HG03135 (cell line): ENCODE results near the gene CCDC18.
"Not testable (repeated sequence)": the region's sequence is repeated elsewhere in the genome, so short reads cannot be mapped to it uniquely, and the experiment has no call there.

Experiments
- ATAC-seq: cut with Tn5 transposase; IDR thresholded peaks from one replicate; pipeline ENCODE4 v1.9.1; 2021; ENCODE audit warnings: mild to moderate bottlenecking, moderate library complexity; ENCODE audit not compliant: unreplicated experiment

The CCDC18 gene

GRCh38 chr1:93180723-93181613, at the start of gene CCDC18:
Gene CCDC18, plus strand, starts transcription at chr1:93180724. Its CDS starts 2,638 bp downstream, at chr1:93183362.
- ATAC-seq: peak; percentile 15

GRCh38 chr1:93132638-93133037, 47.9 kb upstream of the CCDC18 start:
- ATAC-seq: no peak

- ATAC-seq: no peak
Observed at GRCh38 chr1:93136445-93136844, 44.1 kb upstream of the CCDC18 start.

GRCh38 chr1:93137604-93138292, 42.8 kb upstream of the CCDC18 start:
- no peak for ATAC-seq

- ATAC-seq: no peak
Observed at GRCh38 chr1:93140106-93140505, 40.4 kb upstream of the CCDC18 start.

GRCh38 chr1:93142161-93142560, 38.4 kb upstream of the CCDC18 start:
- ATAC-seq: no peak

GRCh38 chr1:93143136-93143535, 37.4 kb upstream of the CCDC18 start:
- no peak for ATAC-seq

GRCh38 chr1:93143769-93144168, 36.8 kb upstream of the CCDC18 start:
- no peak for ATAC-seq

GRCh38 chr1:93148001-93148400, 32.5 kb upstream of the CCDC18 start:
- ATAC-seq: no peak

GRCh38 chr1:93150729-93151128, 29.8 kb upstream of the CCDC18 start:
- ATAC-seq: no peak

GRCh38 chr1:93151474-93151873, 29.1 kb upstream of the CCDC18 start:
- ATAC-seq: no peak

GRCh38 chr1:93152835-93153234, 27.7 kb upstream of the CCDC18 start:
- no peak for ATAC-seq

GRCh38 chr1:93154898-93155297, 25.6 kb upstream of the CCDC18 start:
- ATAC-seq: no peak

GRCh38 chr1:93155335-93155734, 25.2 kb upstream of the CCDC18 start:
- ATAC-seq: no peak

GRCh38 chr1:93159337-93159736, 21.2 kb upstream of the CCDC18 start:
- ATAC-seq: no peak

GRCh38 chr1:93163314-93163713, 17.2 kb upstream of the CCDC18 start:
- not testable (repeated sequence) for ATAC-seq

- ATAC-seq: no peak
Observed at GRCh38 chr1:93164816-93165215, 15.7 kb upstream of the CCDC18 start.

- not testable (repeated sequence) for ATAC-seq
Observed at GRCh38 chr1:93165895-93166294, 14.6 kb upstream of the CCDC18 start.

GRCh38 chr1:93167006-93167405, 13.5 kb upstream of the CCDC18 start:
- ATAC-seq: no peak

GRCh38 chr1:93170141-93170678, 10.3 kb upstream of the CCDC18 start:
- not testable (repeated sequence) for ATAC-seq

- ATAC-seq: no peak
Observed at GRCh38 chr1:93171549-93172034, 8.9 kb upstream of the CCDC18 start.

GRCh38 chr1:93172778-93173177, 7.7 kb upstream of the CCDC18 start:
- ATAC-seq: no peak
